Measurements from ENCODE around the gene SYTL1.

DNA sequence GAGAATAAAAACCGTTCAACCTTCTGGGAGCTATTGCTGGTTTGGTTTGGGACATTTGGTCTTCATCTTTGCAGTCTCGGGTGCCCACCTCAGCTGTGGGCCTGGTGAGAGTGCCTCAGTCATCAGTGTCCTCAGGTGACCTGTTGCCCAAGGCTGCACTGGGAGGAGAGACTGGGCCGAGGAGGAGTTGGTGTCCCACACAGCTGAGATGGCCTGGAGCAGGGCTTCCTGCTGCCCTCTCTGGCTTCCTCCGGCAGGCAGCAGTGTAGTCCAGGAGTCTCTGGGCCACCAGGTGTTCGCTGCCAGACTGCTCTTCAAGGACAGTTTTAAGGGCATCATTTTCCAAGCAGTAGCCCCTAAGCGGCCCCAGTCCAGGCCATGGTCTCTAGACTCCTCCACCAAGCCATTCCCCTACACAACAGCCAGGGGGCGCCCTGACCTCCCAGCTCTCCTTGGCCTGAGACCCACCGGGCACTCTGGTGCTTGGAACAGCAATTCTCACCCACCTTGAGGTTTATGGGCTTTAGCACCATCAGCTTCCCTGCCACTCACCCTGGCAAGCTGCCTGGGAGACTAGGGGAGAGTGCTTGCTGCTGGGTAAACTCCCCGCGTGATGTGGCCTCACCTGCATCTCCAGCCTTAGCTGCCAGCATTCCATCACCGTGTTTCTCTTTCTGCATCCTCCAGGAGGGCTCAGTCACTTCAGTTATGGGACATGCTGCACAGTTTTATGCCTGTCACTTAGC is 9.1 kb upstream of the SYTL1 start:
- no peak for TF ChIP-seq EZH2 (IDR thresholded peaks at IDR 0.05; ENCODE audit: insufficient read depth, poor library complexity, severe bottlenecking)
- no peak for TF ChIP-seq EZH2phosphoT487 (IDR thresholded peaks at IDR 0.05; ENCODE audit: insufficient read depth, low read depth)

Measured in GM23248 (cell line).